Coronary artery (tissue), 2 donors: ENCODE data around the gene SHC2.
"Not testable (repeated sequence)": the region's sequence is repeated elsewhere in the genome, so short reads cannot be mapped to it uniquely, and the experiment has no call there.

Experiments used
- DNase-seq: peaks from one replicate; pipeline ENCODE4 v3.0.0-alpha.2; 2017; ENCODE audit warnings: low spot score
- H3K27ac ChIP-seq, 2 donors: fragments of 200-600 bp; sonication (generic); one replicate each; pipeline ENCODE4 v1.5.1; 2016 to 2019
- H3K4me3 ChIP-seq: fragments of 200-600 bp; sonication (generic); 2 replicates; pipeline ENCODE4 v1.5.1; 2016; ENCODE audit warnings: mild to moderate bottlenecking, moderate library complexity
- CTCF ChIP-seq: fragments of 200-600 bp; sonication (generic); IDR thresholded peaks from one replicate; pipeline ENCODE4 v1.5.1; 2019; ENCODE audit warnings: antibody characterized with exemption

SHC2 gene

GRCh38 chr19:452829-453228, 8.0 kb downstream of the SHC2 start:
- DNase-seq: no peak
- H3K4me3 ChIP-seq: no peak overlapping the region
- H3K27ac ChIP-seq: no peak overlapping the region
- TF ChIP-seq CTCF: no peak

- H3K4me3 ChIP-seq, DNase-seq, H3K27ac ChIP-seq: not testable (repeated sequence)
Measured at GRCh38 chr19:450912-451481, 9.8 kb downstream of the SHC2 start.

- no peak for DNase-seq
- no peak overlapping the region for H3K4me3 ChIP-seq
- H3K27ac ChIP-seq: no peak overlapping the region
- TF ChIP-seq CTCF: no peak
Measured at GRCh38 chr19:449916-450315, 10.9 kb downstream of the SHC2 start.

GRCh38 chr19:447816-448560, 12.8 kb downstream of the SHC2 start:
- Histone ChIP-seq H3K4me3 (no peak overlapping the region), H3K27ac (no peak overlapping the region)
- DNase-seq: no peak
- no peak for TF ChIP-seq CTCF

GRCh38 chr19:447064-447426, 13.8 kb downstream of the SHC2 start:
- H3K27ac ChIP-seq: no peak overlapping the region
- TF ChIP-seq CTCF: no peak
- H3K4me3 ChIP-seq: no peak overlapping the region
- DNase-seq: no peak

GRCh38 chr19:444677-445210, 16.1 kb downstream of the SHC2 start:
- no peak for TF ChIP-seq CTCF
- H3K4me3 ChIP-seq: no peak overlapping the region
- DNase-seq: no peak
- H3K27ac ChIP-seq: no peak overlapping the region

GRCh38 chr19:443005-443404, 17.8 kb downstream of the SHC2 start:
- DNase-seq: no peak
- no peak for TF ChIP-seq CTCF
- no peak overlapping the region for H3K27ac ChIP-seq
- no peak overlapping the region for H3K4me3 ChIP-seq
